ENCODE data around the gene IL13RA2.

The IL13RA2 gene

GRCh38 chrX:115017455-115017854 is at the start of gene IL13RA2:
TSS of gene IL13RA2 (minus strand) at chrX:115017616. CDS start at chrX:115017269, 347 bp downstream.
- peak; percentile 35 for DNase-seq (ENCODE audit: low read depth)

GRCh38 chrX:115065304-115065703 is 47.9 kb upstream of the IL13RA2 start:
- DNase-seq (ENCODE audit: low read depth): no peak

GRCh38 chrX:115060013-115060412 is 42.6 kb upstream of the IL13RA2 start:
- no peak for DNase-seq (ENCODE audit: low read depth)

- DNase-seq (ENCODE audit: low read depth): peak; percentile 82
These were observed 40.9 kb upstream of the IL13RA2 start for GRCh38 chrX:115058276-115058675.

GRCh38 chrX:115054876-115055275 is 37.5 kb upstream of the IL13RA2 start:
- no peak for DNase-seq (ENCODE audit: low read depth)

GRCh38 chrX:115053223-115053622 is 35.8 kb upstream of the IL13RA2 start:
- no peak for DNase-seq (ENCODE audit: low read depth)

GRCh38 chrX:115047715-115048114 is 30.3 kb upstream of the IL13RA2 start:
- DNase-seq (ENCODE audit: low read depth): no peak

- DNase-seq (ENCODE audit: low read depth): no peak
These were observed 29.8 kb upstream of the IL13RA2 start for GRCh38 chrX:115047181-115047580.

- no peak for DNase-seq (ENCODE audit: low read depth)
These were observed 23.0 kb upstream of the IL13RA2 start for GRCh38 chrX:115040417-115040816.

- DNase-seq (ENCODE audit: low read depth): no peak
These were observed 21.0 kb upstream of the IL13RA2 start for GRCh38 chrX:115038406-115038805.

- no peak for DNase-seq (ENCODE audit: low read depth)
These were observed 18.6 kb upstream of the IL13RA2 start for GRCh38 chrX:115036029-115036428.

- no peak for DNase-seq (ENCODE audit: low read depth)
These were observed 14.6 kb upstream of the IL13RA2 start for GRCh38 chrX:115031989-115032388.

- DNase-seq (ENCODE audit: low read depth): no peak
These were observed 13.2 kb upstream of the IL13RA2 start for GRCh38 chrX:115030625-115031024.

- no peak for DNase-seq (ENCODE audit: low read depth)
These were observed 12.6 kb upstream of the IL13RA2 start for GRCh38 chrX:115029869-115030570.

- DNase-seq (ENCODE audit: low read depth): no peak
These were observed 12.0 kb upstream of the IL13RA2 start for GRCh38 chrX:115029440-115029839.

- no peak for DNase-seq (ENCODE audit: low read depth)
These were observed 6.4 kb upstream of the IL13RA2 start for GRCh38 chrX:115023811-115024210.

- no peak for DNase-seq (ENCODE audit: low read depth)
These were observed 5.7 kb upstream of the IL13RA2 start for GRCh38 chrX:115023139-115023538.

GRCh38 chrX:115021121-115021520 is 3.7 kb upstream of the IL13RA2 start:
- DNase-seq (ENCODE audit: low read depth): no peak

GRCh38 chrX:115018944-115019343 is 1.5 kb upstream of the IL13RA2 start:
- no peak for DNase-seq (ENCODE audit: low read depth)

- DNase-seq (ENCODE audit: low read depth): no peak
These were observed 728 bp upstream of the IL13RA2 start for GRCh38 chrX:115018040-115018647.

- DNase-seq (ENCODE audit: low read depth): no peak
These were observed 3.7 kb downstream of the IL13RA2 start for GRCh38 chrX:115013705-115014104.

- DNase-seq (ENCODE audit: low read depth): no peak
These were observed 6.0 kb downstream of the IL13RA2 start for GRCh38 chrX:115011428-115011827.

- no peak for DNase-seq (ENCODE audit: low read depth)
These were observed 17.5 kb downstream of the IL13RA2 start for GRCh38 chrX:114999906-115000305.

GRCh38 chrX:114997779-114998178 is 19.6 kb downstream of the IL13RA2 start:
- DNase-seq (ENCODE audit: low read depth): no peak
